Measurements from ENCODE around the gene MIAT.

DNA sequence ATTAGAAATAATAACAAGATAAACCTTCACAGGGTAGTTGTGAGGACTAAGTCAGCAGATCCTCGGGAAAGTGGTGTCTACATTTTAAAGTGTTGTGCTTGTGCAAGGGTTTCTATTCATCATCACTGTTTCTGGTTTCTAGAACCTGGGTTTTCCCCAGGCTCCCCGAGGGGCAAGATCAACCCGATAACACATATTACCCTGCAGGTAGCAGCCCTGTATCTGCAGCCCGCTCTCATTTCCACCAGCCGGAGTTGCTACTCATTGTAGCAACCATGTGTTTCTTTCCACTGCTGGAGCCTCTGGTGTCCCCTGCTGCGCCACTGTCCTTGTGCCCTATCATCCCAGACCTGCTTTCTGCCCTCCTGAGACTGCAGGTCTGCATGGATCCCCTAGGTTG is 67.0 kb downstream of the MIAT start:
- TF ChIP-seq, protein P1, sequence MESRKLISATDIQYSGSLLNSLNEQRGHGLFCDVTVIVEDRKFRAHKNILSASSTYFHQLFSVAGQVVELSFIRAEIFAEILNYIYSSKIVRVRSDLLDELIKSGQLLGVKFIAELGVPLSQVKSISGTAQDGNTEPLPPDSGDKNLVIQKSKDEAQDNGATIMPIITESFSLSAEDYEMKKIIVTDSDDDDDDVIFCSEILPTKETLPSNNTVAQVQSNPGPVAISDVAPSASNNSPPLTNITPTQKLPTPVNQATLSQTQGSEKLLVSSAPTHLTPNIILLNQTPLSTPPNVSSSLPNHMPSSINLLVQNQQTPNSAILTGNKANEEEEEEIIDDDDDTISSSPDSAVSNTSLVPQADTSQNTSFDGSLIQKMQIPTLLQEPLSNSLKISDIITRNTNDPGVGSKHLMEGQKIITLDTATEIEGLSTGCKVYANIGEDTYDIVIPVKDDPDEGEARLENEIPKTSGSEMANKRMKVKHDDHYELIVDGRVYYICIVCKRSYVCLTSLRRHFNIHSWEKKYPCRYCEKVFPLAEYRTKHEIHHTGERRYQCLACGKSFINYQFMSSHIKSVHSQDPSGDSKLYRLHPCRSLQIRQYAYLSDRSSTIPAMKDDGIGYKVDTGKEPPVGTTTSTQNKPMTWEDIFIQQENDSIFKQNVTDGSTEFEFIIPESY (IDR thresholded peaks at IDR 0.05), result no peak
- TF ChIP-seq EGR1 (IDR thresholded peaks at IDR 0.05; ENCODE audit: low read depth in 2 of 2) (no peak), TAF1 (conservative IDR thresholded peaks at IDR 0.05) (no peak), YY1 (IDR thresholded peaks at IDR 0.05) (no peak), JUND (IDR thresholded peaks at IDR 0.05) (no peak)
- TF ChIP-seq, protein P2, sequence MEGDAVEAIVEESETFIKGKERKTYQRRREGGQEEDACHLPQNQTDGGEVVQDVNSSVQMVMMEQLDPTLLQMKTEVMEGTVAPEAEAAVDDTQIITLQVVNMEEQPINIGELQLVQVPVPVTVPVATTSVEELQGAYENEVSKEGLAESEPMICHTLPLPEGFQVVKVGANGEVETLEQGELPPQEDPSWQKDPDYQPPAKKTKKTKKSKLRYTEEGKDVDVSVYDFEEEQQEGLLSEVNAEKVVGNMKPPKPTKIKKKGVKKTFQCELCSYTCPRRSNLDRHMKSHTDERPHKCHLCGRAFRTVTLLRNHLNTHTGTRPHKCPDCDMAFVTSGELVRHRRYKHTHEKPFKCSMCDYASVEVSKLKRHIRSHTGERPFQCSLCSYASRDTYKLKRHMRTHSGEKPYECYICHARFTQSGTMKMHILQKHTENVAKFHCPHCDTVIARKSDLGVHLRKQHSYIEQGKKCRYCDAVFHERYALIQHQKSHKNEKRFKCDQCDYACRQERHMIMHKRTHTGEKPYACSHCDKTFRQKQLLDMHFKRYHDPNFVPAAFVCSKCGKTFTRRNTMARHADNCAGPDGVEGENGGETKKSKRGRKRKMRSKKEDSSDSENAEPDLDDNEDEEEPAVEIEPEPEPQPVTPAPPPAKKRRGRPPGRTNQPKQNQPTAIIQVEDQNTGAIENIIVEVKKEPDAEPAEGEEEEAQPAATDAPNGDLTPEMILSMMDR (IDR thresholded peaks at IDR 0.05; ENCODE audit: low read depth, low read length, missing input control), result no peak
- TF ChIP-seq, protein P3, sequence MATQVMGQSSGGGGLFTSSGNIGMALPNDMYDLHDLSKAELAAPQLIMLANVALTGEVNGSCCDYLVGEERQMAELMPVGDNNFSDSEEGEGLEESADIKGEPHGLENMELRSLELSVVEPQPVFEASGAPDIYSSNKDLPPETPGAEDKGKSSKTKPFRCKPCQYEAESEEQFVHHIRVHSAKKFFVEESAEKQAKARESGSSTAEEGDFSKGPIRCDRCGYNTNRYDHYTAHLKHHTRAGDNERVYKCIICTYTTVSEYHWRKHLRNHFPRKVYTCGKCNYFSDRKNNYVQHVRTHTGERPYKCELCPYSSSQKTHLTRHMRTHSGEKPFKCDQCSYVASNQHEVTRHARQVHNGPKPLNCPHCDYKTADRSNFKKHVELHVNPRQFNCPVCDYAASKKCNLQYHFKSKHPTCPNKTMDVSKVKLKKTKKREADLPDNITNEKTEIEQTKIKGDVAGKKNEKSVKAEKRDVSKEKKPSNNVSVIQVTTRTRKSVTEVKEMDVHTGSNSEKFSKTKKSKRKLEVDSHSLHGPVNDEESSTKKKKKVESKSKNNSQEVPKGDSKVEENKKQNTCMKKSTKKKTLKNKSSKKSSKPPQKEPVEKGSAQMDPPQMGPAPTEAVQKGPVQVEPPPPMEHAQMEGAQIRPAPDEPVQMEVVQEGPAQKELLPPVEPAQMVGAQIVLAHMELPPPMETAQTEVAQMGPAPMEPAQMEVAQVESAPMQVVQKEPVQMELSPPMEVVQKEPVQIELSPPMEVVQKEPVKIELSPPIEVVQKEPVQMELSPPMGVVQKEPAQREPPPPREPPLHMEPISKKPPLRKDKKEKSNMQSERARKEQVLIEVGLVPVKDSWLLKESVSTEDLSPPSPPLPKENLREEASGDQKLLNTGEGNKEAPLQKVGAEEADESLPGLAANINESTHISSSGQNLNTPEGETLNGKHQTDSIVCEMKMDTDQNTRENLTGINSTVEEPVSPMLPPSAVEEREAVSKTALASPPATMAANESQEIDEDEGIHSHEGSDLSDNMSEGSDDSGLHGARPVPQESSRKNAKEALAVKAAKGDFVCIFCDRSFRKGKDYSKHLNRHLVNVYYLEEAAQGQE (IDR thresholded peaks at IDR 0.05), result no peak
- TF ChIP-seq, protein P4, sequence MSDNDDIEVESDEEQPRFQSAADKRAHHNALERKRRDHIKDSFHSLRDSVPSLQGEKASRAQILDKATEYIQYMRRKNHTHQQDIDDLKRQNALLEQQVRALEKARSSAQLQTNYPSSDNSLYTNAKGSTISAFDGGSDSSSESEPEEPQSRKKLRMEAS (IDR thresholded peaks at IDR 0.05), result no peak
- TF ChIP-seq, protein P5, sequence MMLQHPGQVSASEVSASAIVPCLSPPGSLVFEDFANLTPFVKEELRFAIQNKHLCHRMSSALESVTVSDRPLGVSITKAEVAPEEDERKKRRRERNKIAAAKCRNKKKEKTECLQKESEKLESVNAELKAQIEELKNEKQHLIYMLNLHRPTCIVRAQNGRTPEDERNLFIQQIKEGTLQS (IDR thresholded peaks at IDR 0.05), result no peak
